OCI-LY1 (cell line): ENCODE data around the gene UNC93B1.

ENCODE experiments used
- H2AFZ ChIP-seq: fragments of 200-600 bp; sonication (generic), shearing (Covaris generic); 2 replicates; pipeline ENCODE4 v1.6.0; 2014; ENCODE audit warnings: antibody characterized with exemption, mild to moderate bottlenecking, low read length
- H3F3A ChIP-seq: fragments of 200-600 bp; sonication (generic), shearing (Covaris generic); 2 replicates; pipeline ENCODE4 v1.6.0; 2014; ENCODE audit warnings: mild to moderate bottlenecking, antibody characterized with exemption, low read length, moderate library complexity; ENCODE audit not compliant: insufficient read depth
- H3K27ac ChIP-seq: fragments of 200-600 bp; sonication (generic); 2 replicates; pipeline ENCODE4 v1.5.1; 2014; ENCODE audit warnings: low read length, mixed run types, mild to moderate bottlenecking, low read depth; ENCODE audit not compliant: poor library complexity, severe bottlenecking
- H3K27me3 ChIP-seq: fragments of 200-600 bp; sonication (generic); 2 replicates; pipeline ENCODE4 v1.6.0; 2014; ENCODE audit warnings: antibody characterized with exemption, mild to moderate bottlenecking, low read length, moderate library complexity; ENCODE audit not compliant: insufficient read depth
- H3K36me3 ChIP-seq: fragments of 200-600 bp; sonication (generic); 2 replicates; pipeline ENCODE4 v1.6.1; 2014; ENCODE audit warnings: mild to moderate bottlenecking, antibody characterized with exemption, low read length, moderate library complexity, mixed read lengths; ENCODE audit not compliant: insufficient read depth
- H3K4me1 ChIP-seq: fragments of 200-600 bp; sonication (generic); 2 replicates; pipeline ENCODE4 v1.5.1; 2014; ENCODE audit warnings: mild to moderate bottlenecking, low read length, moderate library complexity; ENCODE audit not compliant: insufficient read depth, severe bottlenecking
- H3K4me2 ChIP-seq: fragments of 200-600 bp; sonication (generic), shearing (Covaris generic); 2 replicates; pipeline ENCODE4 v1.6.1; 2014; ENCODE audit warnings: low read length
- H3K4me3 ChIP-seq: fragments of 200-600 bp; sonication (generic); 2 replicates; pipeline ENCODE4 v1.5.1; 2014; ENCODE audit warnings: low read length, low read depth, mild to moderate bottlenecking, mixed read lengths; ENCODE audit not compliant: poor library complexity, severe bottlenecking
- H3K79me2 ChIP-seq: fragments of 200-600 bp; shearing (Covaris generic); 2 replicates; pipeline ENCODE4 v1.6.1; 2016; ENCODE audit warnings: mixed run types, low read length, mixed read lengths; ENCODE audit not compliant: insufficient read depth
- H3K9ac ChIP-seq: fragments of 200-600 bp; sonication (generic), shearing (Covaris generic); 2 replicates; pipeline ENCODE4 v1.6.1; 2014; ENCODE audit warnings: mild to moderate bottlenecking, low read length, mixed read lengths
- H3K9me2 ChIP-seq: fragments of 200-600 bp; sonication (generic), shearing (Covaris generic); 2 replicates; pipeline ENCODE4 v1.6.1; 2014; ENCODE audit warnings: low read depth, mild to moderate bottlenecking, low read length, mixed read lengths
- H3K9me3 ChIP-seq: fragments of 200-600 bp; shearing (Covaris generic); 2 replicates; pipeline ENCODE4 v1.6.1; 2014; ENCODE audit warnings: low read length, mixed read lengths
- H4K20me1 ChIP-seq: fragments of 200-600 bp; sonication (generic), shearing (Covaris generic); 2 replicates; pipeline ENCODE4 v1.6.0; 2016; ENCODE audit warnings: mild to moderate bottlenecking, low read length; ENCODE audit not compliant: insufficient read depth
- EZH2 ChIP-seq: fragments of 200-600 bp; sonication (generic), shearing (Covaris generic); IDR thresholded peaks from 2 replicates; pipeline ENCODE4 v1.8.0; 2017; ENCODE audit warnings: borderline replicate concordance, mixed run types, mild to moderate bottlenecking, antibody characterized with exemption, low read length, moderate library complexity, mixed read lengths
- TF ChIP-seq, protein P1 (sequence below): fragments of 200-600 bp; sonication (generic), shearing (Covaris generic); IDR thresholded peaks from 2 replicates; pipeline ENCODE4 v1.5.1; 2017; ENCODE audit warnings: mild to moderate bottlenecking, antibody characterized with exemption, low read length, moderate library complexity, mixed read lengths

UNC93B1 gene

DNA sequence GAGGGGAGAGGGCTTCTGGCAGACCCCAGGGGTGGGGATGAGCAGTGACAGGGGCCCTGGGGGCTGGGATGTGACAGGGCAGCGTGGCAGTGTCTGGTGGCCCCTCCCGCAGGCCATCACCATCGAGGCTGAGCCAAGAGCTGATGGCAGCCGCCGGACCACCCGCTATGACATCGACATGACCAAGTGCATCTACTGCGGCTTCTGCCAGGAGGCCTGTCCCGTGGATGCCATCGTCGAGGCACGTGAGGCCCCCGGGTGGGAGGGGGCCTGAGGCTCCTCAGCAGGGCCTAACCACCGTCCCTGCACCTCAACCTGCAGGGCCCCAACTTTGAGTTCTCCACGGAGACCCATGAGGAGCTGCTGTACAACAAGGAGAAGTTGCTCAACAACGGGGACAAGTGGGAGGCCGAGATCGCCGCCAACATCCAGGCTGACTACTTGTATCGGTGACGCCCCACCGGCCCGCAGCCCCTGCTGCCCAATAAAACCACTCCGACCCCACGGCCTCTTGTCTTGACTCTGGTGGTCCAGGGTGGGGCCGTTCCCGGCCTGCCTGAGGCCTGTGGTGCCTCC is 32.3 kb upstream of the UNC93B1 start:
- H3K9me2 ChIP-seq: no peaks in the 10 kb centered on the region
- H4K20me1 ChIP-seq: no peaks in the 10 kb centered on the region
- no peaks in the 10 kb centered on the region for H3K9me3 ChIP-seq
- peaks cover 35% of the 10 kb centered on the region for H3K4me1 ChIP-seq
- no peak overlapping the region for H3K27ac ChIP-seq
- H2AFZ ChIP-seq: no peak overlapping the region
- H3K4me3 ChIP-seq: no peak overlapping the region
- H3F3A ChIP-seq: no peaks in the 10 kb centered on the region
- H3K9ac ChIP-seq: no peak overlapping the region
- H3K27me3 ChIP-seq: no peaks in the 10 kb centered on the region
- H3K36me3 ChIP-seq: peaks cover 24% of the 10 kb centered on the region; the same call in 1 of the 2 replicates
- H3K79me2 ChIP-seq: no peaks in the 10 kb centered on the region
- no peak overlapping the region for H3K4me2 ChIP-seq
- TF ChIP-seq, protein P1, sequence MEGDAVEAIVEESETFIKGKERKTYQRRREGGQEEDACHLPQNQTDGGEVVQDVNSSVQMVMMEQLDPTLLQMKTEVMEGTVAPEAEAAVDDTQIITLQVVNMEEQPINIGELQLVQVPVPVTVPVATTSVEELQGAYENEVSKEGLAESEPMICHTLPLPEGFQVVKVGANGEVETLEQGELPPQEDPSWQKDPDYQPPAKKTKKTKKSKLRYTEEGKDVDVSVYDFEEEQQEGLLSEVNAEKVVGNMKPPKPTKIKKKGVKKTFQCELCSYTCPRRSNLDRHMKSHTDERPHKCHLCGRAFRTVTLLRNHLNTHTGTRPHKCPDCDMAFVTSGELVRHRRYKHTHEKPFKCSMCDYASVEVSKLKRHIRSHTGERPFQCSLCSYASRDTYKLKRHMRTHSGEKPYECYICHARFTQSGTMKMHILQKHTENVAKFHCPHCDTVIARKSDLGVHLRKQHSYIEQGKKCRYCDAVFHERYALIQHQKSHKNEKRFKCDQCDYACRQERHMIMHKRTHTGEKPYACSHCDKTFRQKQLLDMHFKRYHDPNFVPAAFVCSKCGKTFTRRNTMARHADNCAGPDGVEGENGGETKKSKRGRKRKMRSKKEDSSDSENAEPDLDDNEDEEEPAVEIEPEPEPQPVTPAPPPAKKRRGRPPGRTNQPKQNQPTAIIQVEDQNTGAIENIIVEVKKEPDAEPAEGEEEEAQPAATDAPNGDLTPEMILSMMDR: no peak
- no peak for TF ChIP-seq EZH2

DNA sequence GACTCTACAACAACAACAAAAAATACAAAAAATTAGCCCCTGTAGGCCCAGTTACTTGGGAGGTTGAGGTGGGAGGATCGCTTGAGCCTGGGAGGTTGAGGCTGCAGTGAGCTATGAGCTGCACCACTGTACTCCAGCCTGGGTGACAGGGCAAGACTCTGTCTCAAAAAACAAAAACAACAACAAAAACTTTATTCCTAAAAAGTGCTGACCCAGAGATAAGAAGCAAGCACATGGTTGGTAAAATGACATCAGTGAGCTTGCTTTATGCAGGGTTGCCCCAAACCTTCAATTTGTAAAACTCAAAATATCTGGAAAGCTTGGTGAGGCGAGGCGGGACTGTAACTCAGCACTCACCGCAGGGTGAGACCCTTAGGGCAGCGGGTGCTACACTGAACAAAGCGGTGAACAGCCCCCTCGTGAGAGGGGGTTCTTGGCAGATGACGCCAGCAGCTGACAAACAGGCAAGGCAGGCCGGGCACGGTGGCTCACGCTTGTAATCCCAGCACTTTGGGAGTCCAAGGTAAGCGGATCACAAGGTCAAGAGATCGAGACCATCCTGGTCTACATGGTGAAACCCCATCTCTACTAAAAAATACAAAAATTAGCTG is 31.5 kb upstream of the UNC93B1 start:
- no peak overlapping the region for H3K4me3 ChIP-seq
- H3K9ac ChIP-seq: no peak overlapping the region
- H2AFZ ChIP-seq: no peak overlapping the region
- H3K9me3 ChIP-seq: no peaks in the 10 kb centered on the region
- peaks cover 27% of the 10 kb centered on the region for H3K4me1 ChIP-seq
- H4K20me1 ChIP-seq: no peaks in the 10 kb centered on the region
- no peak overlapping the region for H3K4me2 ChIP-seq
- TF ChIP-seq, protein P1: no peak
- TF ChIP-seq EZH2: no peak
- H3K36me3 ChIP-seq: peaks cover 24% of the 10 kb centered on the region; the same call in 1 of the 2 replicates
- no peak overlapping the region for H3K27ac ChIP-seq
- no peaks in the 10 kb centered on the region for H3K27me3 ChIP-seq
- H3K79me2 ChIP-seq: no peaks in the 10 kb centered on the region
- H3F3A ChIP-seq: no peaks in the 10 kb centered on the region
- no peaks in the 10 kb centered on the region for H3K9me2 ChIP-seq

DNA sequence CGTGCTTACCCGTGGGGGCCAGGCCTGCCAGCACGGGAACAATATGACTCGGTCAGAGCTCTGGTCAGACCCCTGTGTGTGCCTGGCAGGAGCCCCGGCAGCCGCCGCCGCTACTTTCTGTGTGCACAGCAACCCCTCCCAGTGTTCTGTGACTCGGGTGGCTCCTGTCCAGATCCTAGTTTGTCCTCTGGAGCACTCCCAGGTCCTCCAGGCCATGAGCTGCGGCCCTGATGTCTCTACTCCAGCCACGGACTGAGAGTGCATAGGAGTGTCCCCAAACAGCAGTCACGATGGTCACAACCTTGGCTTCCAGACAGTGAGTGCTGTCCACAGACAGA is 29.8 kb upstream of the UNC93B1 start:
- H3K9me3 ChIP-seq: no peaks in the 10 kb centered on the region
- no peak overlapping the region for H3K4me2 ChIP-seq
- H3K9ac ChIP-seq: no peak overlapping the region
- H2AFZ ChIP-seq: no peak overlapping the region
- peaks cover 24% of the 10 kb centered on the region; the same call in 1 of the 2 replicates for H3K36me3 ChIP-seq
- no peaks in the 10 kb centered on the region for H3K9me2 ChIP-seq
- no peak overlapping the region for H3K4me3 ChIP-seq
- H3K79me2 ChIP-seq: no peaks in the 10 kb centered on the region
- H4K20me1 ChIP-seq: no peaks in the 10 kb centered on the region
- TF ChIP-seq, protein P1: no peak
- TF ChIP-seq EZH2: no peak
- no peaks in the 10 kb centered on the region for H3F3A ChIP-seq
- no peaks in the 10 kb centered on the region for H3K27me3 ChIP-seq
- no peak overlapping the region for H3K27ac ChIP-seq
- peaks cover 30% of the 10 kb centered on the region for H3K4me1 ChIP-seq
